DMS53 treated with DMSO at 0.1 percent for 48 hours (cell line): ENCODE data around the gene MYO1H.

Experiments
- DNase-seq: peaks from one replicate; lab custom pipeline; 2025; ENCODE audit not compliant: unreplicated experiment; lab: John Stamatoyannopoulos, UW

MYO1H gene

GRCh38 chr12:109448272-109448671 is 100.6 kb downstream of the MYO1H start:
- no peak for DNase-seq

GRCh38 chr12:109448707-109449390 is 101.1 kb downstream of the MYO1H start:
- DNase-seq: no peak

- DNase-seq: no peak
Observed at GRCh38 chr12:109449845-109450532, 102.3 kb downstream of the MYO1H start.

GRCh38 chr12:109450980-109451379 is 103.3 kb downstream of the MYO1H start:
- DNase-seq: no peak

- DNase-seq: no peak
Observed at GRCh38 chr12:109451400-109451799, 103.7 kb downstream of the MYO1H start.

- no peak for DNase-seq
Observed at GRCh38 chr12:109452489-109452888, 104.8 kb downstream of the MYO1H start.

- DNase-seq: no peak
Observed at GRCh38 chr12:109455706-109456105, 108.0 kb downstream of the MYO1H start.

GRCh38 chr12:109458086-109458485 is 110.4 kb downstream of the MYO1H start:
- no peak for DNase-seq

- DNase-seq: no peak
Observed at GRCh38 chr12:109458771-109459208, 111.1 kb downstream of the MYO1H start.

GRCh38 chr12:109459247-109459646 is 111.5 kb downstream of the MYO1H start:
- no peak for DNase-seq

GRCh38 chr12:109460538-109460937 is 112.8 kb downstream of the MYO1H start:
- DNase-seq: no peak

GRCh38 chr12:109461049-109461845 is 113.5 kb downstream of the MYO1H start:
- DNase-seq: no peak

GRCh38 chr12:109461846-109462756 is 114.4 kb downstream of the MYO1H start:
- no peak for DNase-seq

GRCh38 chr12:109462868-109463692 is 115.4 kb downstream of the MYO1H start:
- DNase-seq: no peak

- DNase-seq: no peak
Observed at GRCh38 chr12:109463756-109464155, 116.1 kb downstream of the MYO1H start.

GRCh38 chr12:109464642-109465351 is 117.1 kb downstream of the MYO1H start:
- no peak for DNase-seq

- no peak for DNase-seq
Observed at GRCh38 chr12:109466305-109466704, 118.6 kb downstream of the MYO1H start.

GRCh38 chr12:109466821-109467220 is 119.1 kb downstream of the MYO1H start:
- DNase-seq: no peak

GRCh38 chr12:109467978-109468676 is 120.4 kb downstream of the MYO1H start:
- DNase-seq: no peak
